Activated CD4-positive, alpha-beta memory T cell treated with anti-CD3 and anti-CD28 coated beads, Interleukin-2, amount 10 ng/mL, durations not matched to agents 7 days and 5 days (primary cell): ENCODE results near the gene PARVG. TPM values are rescaled to one million over a fixed set of nuclear protein-coding genes. Genes with fewer than 3 reads are reported as not detected.

Experiments used
- CTCF ChIA-PET: fragments of 350-600 bp; sonication (Branson Sonifier 250); formaldehyde crosslinking; loops from one replicate; lab custom pipeline; 2021; ENCODE audit warnings: antibody characterized with exemption, inconsistent platforms; lab: Charles Lee
- POLR2A ChIA-PET: fragments of 350-600 bp; sonication (Branson Sonifier 250); formaldehyde crosslinking; loops from one replicate; lab custom pipeline; 2021; ENCODE audit warnings: antibody characterized with exemption; lab: Charles Lee
- DNase-seq: peaks from one replicate; pipeline ENCODE4 v3.0.0-alpha.2; 2020
- H3K27ac Mint-ChIP-seq: one replicate; pipeline ENCODE4 v1.8.0; 2021; ENCODE audit warnings: mild to moderate bottlenecking, mixed read lengths
- H3K27me3 Mint-ChIP-seq: one replicate; pipeline ENCODE4 v1.8.0; 2021; ENCODE audit warnings: mixed read lengths
- H3K36me3 Mint-ChIP-seq: one replicate; pipeline ENCODE4 v1.8.0; 2021; ENCODE audit warnings: low read depth, mixed read lengths
- H3K4me1 Mint-ChIP-seq: one replicate; pipeline ENCODE4 v1.8.0; 2021; ENCODE audit warnings: mixed read lengths
- H3K4me3 Mint-ChIP-seq: one replicate; pipeline ENCODE4 v1.8.0; 2021; ENCODE audit warnings: mild to moderate bottlenecking, mixed read lengths
- H3K9me3 Mint-ChIP-seq: one replicate; pipeline ENCODE4 v1.8.0; 2021; ENCODE audit warnings: mixed read lengths
- total RNA-seq, 2 experiments: library from RNA; stranded (reverse); gene quantifications; one replicate each; pipeline ENCODE4 v1.2.3, GENCODE V29; 2021

PARVG gene
- total RNA-seq, 2 experiments from 2014 or later: 123 to 128 TPM

GRCh38 chr22:44160421-44160820, 20.3 kb upstream of the PARVG start:
- DNase-seq: no peak
- Mint-ChIP-seq H3K9me3 (no peaks in the 10 kb centered on the region), H3K36me3 (no peaks in the 10 kb centered on the region), H3K4me1 (no peaks in the 10 kb centered on the region), H3K4me3 (no peak overlapping the region), H3K27ac (no peak overlapping the region), H3K27me3 (no peaks in the 10 kb centered on the region)
- ChIA-PET CTCF (no interaction called here), POLR2A (no interaction called here)

- no peaks in the 10 kb centered on the region for H3K4me1 Mint-ChIP-seq
- ChIA-PET CTCF (no interaction called here), POLR2A (no interaction called here)
- H3K36me3 Mint-ChIP-seq: no peaks in the 10 kb centered on the region
- DNase-seq: no peak
- no peaks in the 10 kb centered on the region for H3K27me3 Mint-ChIP-seq
- no peak overlapping the region for H3K4me3 Mint-ChIP-seq
- no peaks in the 10 kb centered on the region for H3K9me3 Mint-ChIP-seq
- no peak overlapping the region for H3K27ac Mint-ChIP-seq
Measured at GRCh38 chr22:44161673-44162072, 19.1 kb upstream of the PARVG start.

- H3K36me3 Mint-ChIP-seq: no peaks in the 10 kb centered on the region
- H3K27me3 Mint-ChIP-seq: no peaks in the 10 kb centered on the region
- CTCF ChIA-PET: no interaction called here
- H3K4me3 Mint-ChIP-seq: no peak overlapping the region
- no peaks in the 10 kb centered on the region for H3K9me3 Mint-ChIP-seq
- DNase-seq: no peak
- POLR2A ChIA-PET: no interaction called here
- H3K4me1 Mint-ChIP-seq: no peaks in the 10 kb centered on the region
- H3K27ac Mint-ChIP-seq: no peak overlapping the region
Measured at GRCh38 chr22:44162960-44163359, 17.8 kb upstream of the PARVG start.

- Mint-ChIP-seq H3K36me3 (no peaks in the 10 kb centered on the region), H3K4me1 (no peaks in the 10 kb centered on the region), H3K27ac (no peak overlapping the region), H3K27me3 (no peaks in the 10 kb centered on the region), H3K9me3 (no peaks in the 10 kb centered on the region), H3K4me3 (no peak overlapping the region)
- POLR2A ChIA-PET: no interaction called here
- CTCF ChIA-PET: no interaction called here
- DNase-seq: no peak
Measured at GRCh38 chr22:44163536-44163935, 17.2 kb upstream of the PARVG start.

GRCh38 chr22:44164031-44164430, 16.7 kb upstream of the PARVG start:
- CTCF ChIA-PET: no interaction called here
- POLR2A ChIA-PET: no interaction called here
- Mint-ChIP-seq H3K4me3 (no peak overlapping the region), H3K27ac (no peak overlapping the region), H3K36me3 (no peaks in the 10 kb centered on the region), H3K9me3 (no peaks in the 10 kb centered on the region), H3K4me1 (no peaks in the 10 kb centered on the region), H3K27me3 (no peaks in the 10 kb centered on the region)
- DNase-seq: no peak

GRCh38 chr22:44165286-44165874, 15.3 kb upstream of the PARVG start:
- no peak for DNase-seq
- H3K4me1 Mint-ChIP-seq: no peaks in the 10 kb centered on the region
- no peak overlapping the region for H3K4me3 Mint-ChIP-seq
- no peaks in the 10 kb centered on the region for H3K36me3 Mint-ChIP-seq
- H3K27me3 Mint-ChIP-seq: no peaks in the 10 kb centered on the region
- H3K9me3 Mint-ChIP-seq: no peaks in the 10 kb centered on the region
- no peak overlapping the region for H3K27ac Mint-ChIP-seq
- ChIA-PET POLR2A (no interaction called here), CTCF (no interaction called here)

GRCh38 chr22:44166498-44167276, 14.0 kb upstream of the PARVG start:
- POLR2A ChIA-PET: interaction anchor here (0.8 kb wide), 1 partner anchor 15 kb away, joined by 3 read pairs; no protein-coding TSS in a partner anchor
- no peaks in the 10 kb centered on the region for H3K9me3 Mint-ChIP-seq
- DNase-seq: no peak
- no peak overlapping the region for H3K27ac Mint-ChIP-seq
- no peaks in the 10 kb centered on the region for H3K36me3 Mint-ChIP-seq
- CTCF ChIA-PET: no interaction called here
- H3K4me1 Mint-ChIP-seq: no peaks in the 10 kb centered on the region
- no peaks in the 10 kb centered on the region for H3K27me3 Mint-ChIP-seq
- no peak overlapping the region for H3K4me3 Mint-ChIP-seq

- no peak overlapping the region for H3K4me3 Mint-ChIP-seq
- no peaks in the 10 kb centered on the region for H3K27me3 Mint-ChIP-seq
- H3K9me3 Mint-ChIP-seq: no peaks in the 10 kb centered on the region
- no peaks in the 10 kb centered on the region for H3K4me1 Mint-ChIP-seq
- no peak for DNase-seq
- no peak overlapping the region for H3K27ac Mint-ChIP-seq
- CTCF ChIA-PET: no interaction called here
- no peaks in the 10 kb centered on the region for H3K36me3 Mint-ChIP-seq
- POLR2A ChIA-PET: interaction anchor here (0.8 kb wide), 1 partner anchor 14 kb away, joined by 3 read pairs; no protein-coding TSS in a partner anchor
Measured at GRCh38 chr22:44167501-44167900, 13.2 kb upstream of the PARVG start.

- no peak overlapping the region for H3K4me3 Mint-ChIP-seq
- H3K36me3 Mint-ChIP-seq: no peaks in the 10 kb centered on the region
- ChIA-PET POLR2A (no interaction called here), CTCF (no interaction called here)
- no peaks in the 10 kb centered on the region for H3K9me3 Mint-ChIP-seq
- no peak overlapping the region for H3K27ac Mint-ChIP-seq
- H3K4me1 Mint-ChIP-seq: no peaks in the 10 kb centered on the region
- DNase-seq: no peak
- H3K27me3 Mint-ChIP-seq: no peaks in the 10 kb centered on the region
Measured at GRCh38 chr22:44168206-44168605, 12.5 kb upstream of the PARVG start.

GRCh38 chr22:44170470-44170869, 10.3 kb upstream of the PARVG start:
- no peak for DNase-seq
- no peak overlapping the region for H3K27ac Mint-ChIP-seq
- H3K27me3 Mint-ChIP-seq: no peaks in the 10 kb centered on the region
- no peaks in the 10 kb centered on the region for H3K9me3 Mint-ChIP-seq
- ChIA-PET POLR2A (interaction anchor here (0.8 kb wide), 1 partner anchor 12 kb away, joined by 3 read pairs; no protein-coding TSS in a partner anchor), CTCF (no interaction called here)
- H3K4me1 Mint-ChIP-seq: no peaks in the 10 kb centered on the region
- H3K36me3 Mint-ChIP-seq: no peaks in the 10 kb centered on the region
- H3K4me3 Mint-ChIP-seq: no peak overlapping the region

GRCh38 chr22:44171561-44171960, 9.2 kb upstream of the PARVG start:
- ChIA-PET CTCF (no interaction called here), POLR2A (interaction anchor here (0.6 kb wide), 1 partner anchor 119 kb away, joined by 3 read pairs; no protein-coding TSS in a partner anchor)
- Mint-ChIP-seq H3K36me3 (no peaks in the 10 kb centered on the region), H3K27me3 (no peaks in the 10 kb centered on the region), H3K9me3 (no peaks in the 10 kb centered on the region), H3K4me3 (no peak overlapping the region), H3K27ac (no peak overlapping the region), H3K4me1 (no peaks in the 10 kb centered on the region)
- DNase-seq: no peak

GRCh38 chr22:44172370-44173108, 8.2 kb upstream of the PARVG start:
- CTCF ChIA-PET: no interaction called here
- no peak overlapping the region for H3K27ac Mint-ChIP-seq
- no peaks in the 10 kb centered on the region for H3K9me3 Mint-ChIP-seq
- H3K27me3 Mint-ChIP-seq: peaks cover 4% of the 10 kb centered on the region
- H3K4me3 Mint-ChIP-seq: no peak overlapping the region
- H3K36me3 Mint-ChIP-seq: no peaks in the 10 kb centered on the region
- DNase-seq: no peak
- H3K4me1 Mint-ChIP-seq: no peaks in the 10 kb centered on the region
- POLR2A ChIA-PET: interaction anchor here (1.0 to 2.4 kb wide), 2 partner anchors 10 to 20 kb away, joined by 3 to 13 read pairs; no protein-coding TSS in a partner anchor

- CTCF ChIA-PET: no interaction called here
- Mint-ChIP-seq H3K9me3 (no peaks in the 10 kb centered on the region), H3K4me3 (no peak overlapping the region), H3K4me1 (no peaks in the 10 kb centered on the region), H3K27me3 (peaks cover 6% of the 10 kb centered on the region), H3K27ac (no peak overlapping the region), H3K36me3 (no peaks in the 10 kb centered on the region)
- POLR2A ChIA-PET: interaction anchor here (1.0 to 2.4 kb wide), 2 partner anchors 9 to 19 kb away, joined by 3 to 13 read pairs; no protein-coding TSS in a partner anchor
- no peak for DNase-seq
Measured at GRCh38 chr22:44173154-44173553, 7.6 kb upstream of the PARVG start.
